Mucosa of stomach (tissue), 1 donor: Measurements from ENCODE around the gene KCNQ1.

Experiments used
- H3K27me3 ChIP-seq: one replicate; pipeline ENCODE4 v1.7.0; 2013; ENCODE audit warnings: mild to moderate bottlenecking, low read length; ENCODE audit not compliant: control insufficient read depth, insufficient read depth
- H3K36me3 ChIP-seq: one replicate; pipeline ENCODE4 v1.7.0; 2013; ENCODE audit warnings: low read length; ENCODE audit not compliant: control insufficient read depth, insufficient read depth
- H3K4me1 ChIP-seq: one replicate; pipeline ENCODE4 v1.7.0; 2013; ENCODE audit warnings: mild to moderate bottlenecking, low read length; ENCODE audit not compliant: control insufficient read depth, insufficient read depth
- H3K4me3 ChIP-seq: one replicate; pipeline ENCODE4 v1.7.0; 2013; ENCODE audit warnings: low read length
- H3K9ac ChIP-seq: one replicate; pipeline ENCODE4 v1.7.0; 2013; ENCODE audit warnings: mild to moderate bottlenecking, low read length, moderate library complexity
- H3K9me3 ChIP-seq: one replicate; pipeline ENCODE4 v1.7.0; 2013; ENCODE audit warnings: mild to moderate bottlenecking, low read length, moderate library complexity; ENCODE audit not compliant: control insufficient read depth
- donor health status: Pancreatic carcinoma.

KCNQ1 gene

GRCh38 chr11:2732940-2733628, 288.3 kb downstream of the KCNQ1 start:
- peaks cover 8% of the 10 kb centered on the region for H3K27me3 ChIP-seq
- H3K9me3 ChIP-seq, result no peaks in the 10 kb centered on the region
- no peak overlapping the region for H3K9ac ChIP-seq
- H3K4me1 ChIP-seq, result peaks cover 13% of the 10 kb centered on the region
- H3K4me3 ChIP-seq, result no peak overlapping the region
- no peaks in the 10 kb centered on the region for H3K36me3 ChIP-seq

- Histone ChIP-seq H3K4me1 (peaks cover 21% of the 10 kb centered on the region), H3K36me3 (no peaks in the 10 kb centered on the region)
These were observed 289.6 kb downstream of the KCNQ1 start for GRCh38 chr11:2734181-2735052.

GRCh38 chr11:2735053-2735589, 290.3 kb downstream of the KCNQ1 start:
- peaks cover 28% of the 10 kb centered on the region for H3K4me1 ChIP-seq
- H3K9me3 ChIP-seq, result no peaks in the 10 kb centered on the region
- peaks cover 3% of the 10 kb centered on the region for H3K27me3 ChIP-seq
- no peak overlapping the region for H3K4me3 ChIP-seq
- H3K9ac ChIP-seq, result no peak overlapping the region
- no peaks in the 10 kb centered on the region for H3K36me3 ChIP-seq

More at GRCh38 chr11:2734181-2735052, 289.6 kb downstream of the KCNQ1 start:
- H3K9me3 ChIP-seq, result no peaks in the 10 kb centered on the region
- no peak overlapping the region for H3K9ac ChIP-seq
- peaks cover 3% of the 10 kb centered on the region for H3K27me3 ChIP-seq
- no peak overlapping the region for H3K4me3 ChIP-seq

GRCh38 chr11:2736577-2737225, 291.9 kb downstream of the KCNQ1 start:
- Histone ChIP-seq H3K36me3 (no peaks in the 10 kb centered on the region), H3K27me3 (peaks cover 3% of the 10 kb centered on the region), H3K9me3 (no peaks in the 10 kb centered on the region), H3K4me3 (no peak overlapping the region), H3K4me1 (peaks cover 43% of the 10 kb centered on the region), H3K9ac (no peak overlapping the region)

GRCh38 chr11:2737226-2737590, 292.4 kb downstream of the KCNQ1 start:
- Histone ChIP-seq H3K27me3 (peaks cover 3% of the 10 kb centered on the region), H3K9ac (no peak overlapping the region), H3K4me1 (peaks cover 48% of the 10 kb centered on the region), H3K36me3 (no peaks in the 10 kb centered on the region), H3K9me3 (no peaks in the 10 kb centered on the region), H3K4me3 (no peak overlapping the region)

GRCh38 chr11:2737866-2738265, 293.1 kb downstream of the KCNQ1 start:
- H3K4me1 ChIP-seq, result peaks cover 51% of the 10 kb centered on the region
- no peak overlapping the region for H3K9ac ChIP-seq
- H3K9me3 ChIP-seq, result no peaks in the 10 kb centered on the region
- no peaks in the 10 kb centered on the region for H3K36me3 ChIP-seq
- peaks cover 3% of the 10 kb centered on the region for H3K27me3 ChIP-seq
- no peak overlapping the region for H3K4me3 ChIP-seq

- Histone ChIP-seq H3K36me3 (no peaks in the 10 kb centered on the region), H3K9ac (no peak overlapping the region), H3K9me3 (no peaks in the 10 kb centered on the region), H3K4me3 (no peak overlapping the region), H3K4me1 (peaks cover 51% of the 10 kb centered on the region), H3K27me3 (peaks cover 3% of the 10 kb centered on the region)
These were observed 294.0 kb downstream of the KCNQ1 start for GRCh38 chr11:2738551-2739431.

- H3K9me3 ChIP-seq, result no peaks in the 10 kb centered on the region
- H3K4me3 ChIP-seq, result no peak overlapping the region
- H3K4me1 ChIP-seq, result peaks cover 51% of the 10 kb centered on the region
- H3K9ac ChIP-seq, result no peak overlapping the region
- no peaks in the 10 kb centered on the region for H3K36me3 ChIP-seq
- peaks cover 3% of the 10 kb centered on the region for H3K27me3 ChIP-seq
These were observed 294.9 kb downstream of the KCNQ1 start for GRCh38 chr11:2739531-2740274.

GRCh38 chr11:2740275-2740940, 295.6 kb downstream of the KCNQ1 start:
- Histone ChIP-seq H3K4me1 (peaks cover 51% of the 10 kb centered on the region), H3K27me3 (peaks cover 3% of the 10 kb centered on the region), H3K9ac (no peak overlapping the region), H3K9me3 (no peaks in the 10 kb centered on the region), H3K36me3 (no peaks in the 10 kb centered on the region), H3K4me3 (no peak overlapping the region)

- Histone ChIP-seq H3K27me3 (peaks cover 3% of the 10 kb centered on the region), H3K9me3 (no peaks in the 10 kb centered on the region), H3K4me1 (peaks cover 51% of the 10 kb centered on the region), H3K4me3 (no peak overlapping the region), H3K9ac (no peak overlapping the region), H3K36me3 (no peaks in the 10 kb centered on the region)
These were observed 296.2 kb downstream of the KCNQ1 start for GRCh38 chr11:2741006-2741376.
